AG10803 (cell line): Measurements from ENCODE around the gene NECAB3.

Experiments
- DNase-seq: peaks from one replicate; pipeline ENCODE4 v3.0.0; 2010; ENCODE audit warnings: low read depth
- H3K4me3 ChIP-seq: 2 replicates; pipeline ENCODE4 v1.5.1; 2011; ENCODE audit warnings: mild to moderate bottlenecking, low read length, control low read depth
- CTCF ChIP-seq: conservative IDR thresholded peaks from 2 replicates; pipeline ENCODE4 v1.5.1; 2011; ENCODE audit warnings: mild to moderate bottlenecking, low read length, control low read depth, inconsistent platforms

The NECAB3 gene

DNA sequence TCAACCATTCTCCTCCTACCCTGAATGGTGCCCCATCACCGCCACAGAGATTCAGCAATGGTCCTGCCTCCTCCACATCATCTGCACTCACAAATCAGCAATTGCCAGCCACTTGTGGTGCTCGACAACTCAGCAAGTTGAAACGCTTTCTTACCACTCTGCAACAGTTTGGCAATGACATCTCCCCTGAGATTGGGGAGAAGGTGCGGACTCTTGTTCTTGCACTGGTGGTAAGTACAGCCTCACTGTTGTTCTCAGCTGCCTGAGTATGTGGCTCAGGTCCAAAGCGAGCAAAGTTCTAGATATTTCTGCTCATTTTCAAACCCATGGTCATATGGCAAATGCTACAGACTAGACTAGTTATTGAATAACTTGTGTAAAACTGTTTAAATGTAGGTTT is 63.1 kb downstream of the NECAB3 start:
- no peak for DNase-seq
- H3K4me3 ChIP-seq = no peak overlapping the region
- no peak for TF ChIP-seq CTCF

DNA sequence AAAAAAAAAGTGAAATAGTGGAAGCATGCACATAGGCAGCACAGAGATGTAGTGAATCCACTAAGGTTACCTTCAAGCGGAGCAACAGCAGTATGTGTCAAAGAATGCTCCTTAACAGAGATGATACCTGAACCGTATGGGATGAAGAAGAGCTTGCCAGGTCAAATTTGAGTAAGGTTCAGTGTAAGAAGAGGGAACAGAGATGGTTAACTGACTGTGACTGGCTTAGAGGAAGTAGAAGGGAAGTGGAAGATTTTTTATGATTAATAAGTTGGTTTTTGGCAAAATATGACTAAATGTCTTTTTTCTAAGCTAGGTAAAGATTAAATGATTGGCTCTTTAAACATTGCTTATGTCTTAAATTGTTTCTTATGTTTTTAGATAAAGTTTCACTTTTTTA is 64.7 kb downstream of the NECAB3 start:
- TF ChIP-seq CTCF = no peak
- DNase-seq = no peak
- H3K4me3 ChIP-seq = no peak overlapping the region
